H1 (cell line): Measurements from ENCODE around the gene KIAA1755.
"Not testable (repeated sequence)": the region's sequence is repeated elsewhere in the genome, so short reads cannot be mapped to it uniquely, and the experiment has no call there.

Experiments
- EP300 ChIP-seq, 2 experiments: IDR thresholded peaks; 1 replicate in 1 of 2; 2 replicates in 1 of 2; pipeline ENCODE4 v1.6.1; 2011 to 2012; ENCODE audit warnings: low read depth in 2 of 2, low read length in 2 of 2, mild to moderate bottlenecking in 2 of 2, borderline replicate concordance in 1 of 2, inconsistent platforms in 1 of 2, moderate library complexity in 1 of 2
- SIX5 ChIP-seq: IDR thresholded peaks from 2 replicates; pipeline ENCODE4 v1.6.1; 2011; ENCODE audit warnings: mild to moderate bottlenecking, low read depth, low read length
- TF ChIP-seq, protein P1 (sequence below): IDR thresholded peaks from 2 replicates; pipeline ENCODE4 v1.6.1; 2012; ENCODE audit warnings: low read length, inconsistent platforms
- TF ChIP-seq, protein P2 (sequence below), 3 experiments: IDR thresholded peaks; 1 replicate in 2 of 3; 2 replicates in 1 of 3; pipeline versions ENCODE4 v1.5.1 to v1.6.1; 2011; ENCODE audit warnings: low read length in 3 of 3, mild to moderate bottlenecking in 3 of 3, inconsistent platforms in 2 of 3, low read depth in 1 of 3, moderate library complexity in 1 of 3; ENCODE audit not compliant: insufficient read depth in 1 of 3; ENCODE audit errors: control extremely low read depth in 1 of 3

DNA sequence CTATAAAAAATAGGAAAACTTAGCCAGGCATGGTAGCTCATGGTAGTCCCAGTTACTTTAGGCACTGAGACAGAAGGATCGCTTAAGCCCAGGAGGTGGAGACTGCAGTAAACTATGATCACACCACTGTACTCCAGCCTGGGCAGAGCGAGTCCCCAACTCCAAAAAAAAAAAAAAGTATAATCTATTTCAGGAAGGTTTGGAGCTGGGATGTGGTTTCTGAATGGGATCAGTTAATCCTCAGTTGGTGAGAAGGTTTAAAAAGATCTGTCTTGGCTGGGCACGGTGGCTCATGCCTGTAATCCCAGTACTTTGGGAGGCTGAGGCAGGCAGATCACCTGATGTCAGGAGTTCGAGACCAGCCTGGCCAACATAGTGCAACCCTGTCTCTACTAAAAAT, 5.9 kb downstream of the KIAA1755 start:
- TF ChIP-seq, protein P1, sequence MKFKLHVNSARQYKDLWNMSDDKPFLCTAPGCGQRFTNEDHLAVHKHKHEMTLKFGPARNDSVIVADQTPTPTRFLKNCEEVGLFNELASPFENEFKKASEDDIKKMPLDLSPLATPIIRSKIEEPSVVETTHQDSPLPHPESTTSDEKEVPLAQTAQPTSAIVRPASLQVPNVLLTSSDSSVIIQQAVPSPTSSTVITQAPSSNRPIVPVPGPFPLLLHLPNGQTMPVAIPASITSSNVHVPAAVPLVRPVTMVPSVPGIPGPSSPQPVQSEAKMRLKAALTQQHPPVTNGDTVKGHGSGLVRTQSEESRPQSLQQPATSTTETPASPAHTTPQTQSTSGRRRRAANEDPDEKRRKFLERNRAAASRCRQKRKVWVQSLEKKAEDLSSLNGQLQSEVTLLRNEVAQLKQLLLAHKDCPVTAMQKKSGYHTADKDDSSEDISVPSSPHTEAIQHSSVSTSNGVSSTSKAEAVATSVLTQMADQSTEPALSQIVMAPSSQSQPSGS, result not testable (repeated sequence)
- TF ChIP-seq SIX5; EP300 (IDR thresholded peaks at IDR 0.05; ENCODE audit: borderline replicate concordance in 1 of 2, low read depth in 2 of 2, low read length in 2 of 2): not testable (repeated sequence)
- TF ChIP-seq, protein P2, sequence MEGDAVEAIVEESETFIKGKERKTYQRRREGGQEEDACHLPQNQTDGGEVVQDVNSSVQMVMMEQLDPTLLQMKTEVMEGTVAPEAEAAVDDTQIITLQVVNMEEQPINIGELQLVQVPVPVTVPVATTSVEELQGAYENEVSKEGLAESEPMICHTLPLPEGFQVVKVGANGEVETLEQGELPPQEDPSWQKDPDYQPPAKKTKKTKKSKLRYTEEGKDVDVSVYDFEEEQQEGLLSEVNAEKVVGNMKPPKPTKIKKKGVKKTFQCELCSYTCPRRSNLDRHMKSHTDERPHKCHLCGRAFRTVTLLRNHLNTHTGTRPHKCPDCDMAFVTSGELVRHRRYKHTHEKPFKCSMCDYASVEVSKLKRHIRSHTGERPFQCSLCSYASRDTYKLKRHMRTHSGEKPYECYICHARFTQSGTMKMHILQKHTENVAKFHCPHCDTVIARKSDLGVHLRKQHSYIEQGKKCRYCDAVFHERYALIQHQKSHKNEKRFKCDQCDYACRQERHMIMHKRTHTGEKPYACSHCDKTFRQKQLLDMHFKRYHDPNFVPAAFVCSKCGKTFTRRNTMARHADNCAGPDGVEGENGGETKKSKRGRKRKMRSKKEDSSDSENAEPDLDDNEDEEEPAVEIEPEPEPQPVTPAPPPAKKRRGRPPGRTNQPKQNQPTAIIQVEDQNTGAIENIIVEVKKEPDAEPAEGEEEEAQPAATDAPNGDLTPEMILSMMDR (IDR thresholded peaks at IDR 0.05; ENCODE audit: control extremely low read depth in 1 of 3, insufficient read depth in 1 of 3, low read depth in 1 of 3, low read length in 3 of 3), result not testable (repeated sequence)
